Esophagus squamous epithelium (tissue), 4 donors: Measurements from ENCODE around the gene EFCAB8.

Experiments used
- CTCF ChIP-seq, 6 experiments: fragments of 450-650 bp in 4 of 6; fragments of 200-600 bp in 2 of 6; sonication (generic) in 2 of 6; IDR thresholded peaks; one replicate each; pipeline ENCODE4 v1.5.1; 2016 to 2019; ENCODE audit warnings: antibody characterized with exemption in 6 of 6, mild to moderate bottlenecking in 4 of 6, moderate library complexity in 4 of 6
- POLR2A ChIP-seq, 4 donors: fragments of 450-650 bp; IDR thresholded peaks; one replicate each; pipeline ENCODE4 v1.6.1; 2017; ENCODE audit warnings: antibody characterized with exemption in 4 of 4, mild to moderate bottlenecking in 4 of 4, moderate library complexity in 3 of 4

GRCh38 chr20:32991383-32991782, 132.7 kb downstream of the EFCAB8 start:
- TF ChIP-seq CTCF (IDR thresholded peaks at IDR 0.05): no peak
- no peak for TF ChIP-seq POLR2A (IDR thresholded peaks at IDR 0.05)
